Right kidney (tissue), 1 donor: Measurements from ENCODE around the gene TST.
"Not testable (repeated sequence)": the region's sequence is repeated elsewhere in the genome, so short reads cannot be mapped to it uniquely, and the experiment has no call there.

Experiments
- DNase-seq: peaks from one replicate; pipeline ENCODE4 v3.0.0-alpha.2; 2016

Gene TST

GRCh38 chr22:37016134-37016910 lies 2.9 kb downstream of the TST start:
- DNase-seq: no peak

- DNase-seq: no peak
These were observed 3.7 kb downstream of the TST start for GRCh38 chr22:37015587-37015878.

GRCh38 chr22:37014835-37015586 lies 4.2 kb downstream of the TST start:
- no peak for DNase-seq

- DNase-seq: no peak
These were observed 4.8 kb downstream of the TST start for GRCh38 chr22:37014415-37014806.

GRCh38 chr22:37012956-37013355 lies 6.3 kb downstream of the TST start:
- no peak for DNase-seq

GRCh38 chr22:37012262-37012904 lies 6.9 kb downstream of the TST start:
- no peak for DNase-seq

- DNase-seq: no peak
These were observed 7.8 kb downstream of the TST start for GRCh38 chr22:37011472-37011871.

GRCh38 chr22:37010976-37011375 lies 8.3 kb downstream of the TST start:
- DNase-seq: no peak

GRCh38 chr22:37010174-37010573 lies 9.1 kb downstream of the TST start:
- DNase-seq: no peak

GRCh38 chr22:37009490-37009889 lies 9.8 kb downstream of the TST start:
- no peak for DNase-seq

GRCh38 chr22:37008365-37008764 lies 10.9 kb downstream of the TST start:
- no peak for DNase-seq

- no peak for DNase-seq
These were observed 11.6 kb downstream of the TST start for GRCh38 chr22:37007651-37008050.

GRCh38 chr22:37002633-37003032 lies 16.6 kb downstream of the TST start:
- no peak for DNase-seq

- DNase-seq: no peak
These were observed 17.4 kb downstream of the TST start for GRCh38 chr22:37001826-37002225.

GRCh38 chr22:37000676-37001534 lies 18.3 kb downstream of the TST start:
- no peak for DNase-seq

GRCh38 chr22:36999463-36999862 lies 19.8 kb downstream of the TST start:
- DNase-seq: no peak

- no peak for DNase-seq
These were observed 20.5 kb downstream of the TST start for GRCh38 chr22:36998620-36999351.

- no peak for DNase-seq
These were observed 21.5 kb downstream of the TST start for GRCh38 chr22:36997746-36998145.

GRCh38 chr22:36991206-36991605 lies 28.0 kb downstream of the TST start:
- no peak for DNase-seq

GRCh38 chr22:36990457-36990856 lies 28.8 kb downstream of the TST start:
- DNase-seq: no peak

GRCh38 chr22:36989012-36989411 lies 30.2 kb downstream of the TST start:
- DNase-seq: not testable (repeated sequence)
